Measurements from ENCODE around the gene ZDHHC22. TPM values are rescaled to one million over a fixed set of nuclear protein-coding genes. Genes with fewer than 3 reads are reported as not detected.

ZDHHC22 gene
- total and polyA plus RNA-seq, 12 donors: 0.06 to 1.2 (median 0.24) TPM; not detected in 7

DNA sequence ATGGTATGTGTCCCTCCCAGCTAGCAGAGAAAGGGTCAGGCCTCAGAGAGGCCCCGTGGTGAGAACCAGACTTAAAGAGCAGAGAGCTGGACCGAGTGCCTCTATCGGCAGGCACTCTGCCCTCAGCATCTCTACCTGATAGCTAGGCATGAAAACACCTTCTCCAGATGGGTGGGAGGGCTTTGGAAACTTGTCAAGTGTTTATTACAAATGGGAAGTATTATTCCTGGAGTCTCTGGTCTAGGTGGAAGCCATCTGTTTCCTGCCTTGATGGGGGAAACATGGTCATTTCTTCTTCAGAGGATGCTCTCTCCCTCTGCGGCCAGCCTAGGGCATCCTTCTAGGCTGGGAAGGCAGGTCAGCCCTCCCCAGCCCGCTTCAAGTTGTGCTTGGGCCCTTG lies 42.3 kb upstream of the ZDHHC22 start:
- Histone ChIP-seq H3K27ac (no peak overlapping the region), H3K27me3 (peaks cover 7% of the 10 kb centered on the region), H3K4me1 (replicated peaks in 1 of 2) (peaks cover 15 to 28% of the 10 kb centered on the region in 2 donors), H3K4me3 (no peak overlapping the region), H3K36me3 (replicated peaks in 1 of 2) (no peaks in the 10 kb centered on the region), H3K9me3 (replicated peaks in 1 of 3) (no peaks in the 10 kb centered on the region)
- no peak for TF ChIP-seq POLR2A (IDR thresholded peaks at IDR 0.05)
- TF ChIP-seq, protein P1, sequence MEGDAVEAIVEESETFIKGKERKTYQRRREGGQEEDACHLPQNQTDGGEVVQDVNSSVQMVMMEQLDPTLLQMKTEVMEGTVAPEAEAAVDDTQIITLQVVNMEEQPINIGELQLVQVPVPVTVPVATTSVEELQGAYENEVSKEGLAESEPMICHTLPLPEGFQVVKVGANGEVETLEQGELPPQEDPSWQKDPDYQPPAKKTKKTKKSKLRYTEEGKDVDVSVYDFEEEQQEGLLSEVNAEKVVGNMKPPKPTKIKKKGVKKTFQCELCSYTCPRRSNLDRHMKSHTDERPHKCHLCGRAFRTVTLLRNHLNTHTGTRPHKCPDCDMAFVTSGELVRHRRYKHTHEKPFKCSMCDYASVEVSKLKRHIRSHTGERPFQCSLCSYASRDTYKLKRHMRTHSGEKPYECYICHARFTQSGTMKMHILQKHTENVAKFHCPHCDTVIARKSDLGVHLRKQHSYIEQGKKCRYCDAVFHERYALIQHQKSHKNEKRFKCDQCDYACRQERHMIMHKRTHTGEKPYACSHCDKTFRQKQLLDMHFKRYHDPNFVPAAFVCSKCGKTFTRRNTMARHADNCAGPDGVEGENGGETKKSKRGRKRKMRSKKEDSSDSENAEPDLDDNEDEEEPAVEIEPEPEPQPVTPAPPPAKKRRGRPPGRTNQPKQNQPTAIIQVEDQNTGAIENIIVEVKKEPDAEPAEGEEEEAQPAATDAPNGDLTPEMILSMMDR (IDR thresholded peaks at IDR 0.05): no peak
- 52 to 77% (median 70%) methylated on average over 4 to 5 of the region's 5 CpGs for WGBS, 4 donors
- intact Hi-C loops (cut with DNase I): no loop called here
- no peak for DNase-seq

DNA sequence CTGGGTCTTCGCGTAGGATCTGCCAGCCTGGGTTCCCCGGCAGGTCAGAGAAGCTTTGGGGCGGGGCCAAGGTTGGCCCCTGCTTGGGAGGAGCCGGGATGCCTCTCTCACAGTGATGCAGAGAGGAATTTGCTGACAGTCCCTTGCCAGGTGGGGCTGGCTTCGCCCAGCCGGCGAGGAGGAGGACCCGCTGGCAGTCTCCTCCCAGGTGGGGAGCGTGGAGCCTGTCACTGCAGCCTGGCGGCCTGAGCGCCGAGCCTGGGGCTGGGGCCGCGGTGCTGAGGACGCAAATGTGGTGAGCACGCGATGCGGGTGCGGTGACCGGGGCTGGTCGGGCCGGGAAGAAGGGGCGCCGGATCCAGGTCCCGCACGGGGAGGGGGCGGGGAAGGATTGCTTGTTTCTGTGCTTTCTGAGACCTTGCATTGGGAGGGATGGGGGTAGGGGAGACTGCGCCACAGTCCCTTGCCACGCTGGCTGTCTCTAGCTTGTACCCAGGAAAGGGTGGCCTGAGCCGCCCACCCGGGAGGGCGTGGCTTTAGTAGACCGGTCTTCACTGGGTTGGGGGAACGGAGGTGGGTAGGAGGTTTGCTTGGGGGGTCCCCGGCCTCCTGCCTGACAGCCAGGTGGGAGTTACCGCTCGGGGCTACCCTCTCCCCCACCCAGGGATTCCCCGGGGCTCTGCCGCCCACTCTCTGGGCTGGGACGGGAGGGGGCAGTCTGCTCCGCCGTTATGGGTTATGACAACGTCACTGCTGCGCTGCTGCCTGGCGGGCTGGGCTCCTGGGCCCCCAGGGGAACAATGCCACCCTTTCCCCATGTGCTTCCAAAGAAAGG lies 40.2 kb upstream of the ZDHHC22 start, which contains the start of gene TMEM63C:
Gene TMEM63C (plus strand): TSS at position 196 of the 835 bp plus-strand sequence. CDS start 37,016 bp downstream, outside the sequence.
- no peaks in the 10 kb centered on the region for H3K36me3 ChIP-seq (replicated peaks in 1 of 2)
- peak within 1 kb of the TSS in 1 of 5 donors; percentile 17 for H3K27ac ChIP-seq
- H3K27me3 ChIP-seq: peaks cover 7% of the 10 kb centered on the region
- H3K9me3 ChIP-seq (replicated peaks in 1 of 3): no peaks in the 10 kb centered on the region
- H3K4me3 ChIP-seq: peak within 1 kb of the TSS in 2 of 4 donors; percentile 32 to 68
- intact Hi-C loops (cut with DNase I): no loop called here
- peak; percentile 63 to 89 (median 71) for DNase-seq
- peaks cover 8 to 17% of the 10 kb centered on the region in 2 donors for H3K4me1 ChIP-seq (replicated peaks in 1 of 2)
- peak; percentile 40 to 63 for TF ChIP-seq POLR2A (IDR thresholded peaks at IDR 0.05)
- TF ChIP-seq, protein P1 (IDR thresholded peaks at IDR 0.05): no peak
- whole genome bisulfite sequencing, 4 donors: 0 to 1% (median 1%) methylated on average over 4 to 46 of the region's 46 CpGs

DNA sequence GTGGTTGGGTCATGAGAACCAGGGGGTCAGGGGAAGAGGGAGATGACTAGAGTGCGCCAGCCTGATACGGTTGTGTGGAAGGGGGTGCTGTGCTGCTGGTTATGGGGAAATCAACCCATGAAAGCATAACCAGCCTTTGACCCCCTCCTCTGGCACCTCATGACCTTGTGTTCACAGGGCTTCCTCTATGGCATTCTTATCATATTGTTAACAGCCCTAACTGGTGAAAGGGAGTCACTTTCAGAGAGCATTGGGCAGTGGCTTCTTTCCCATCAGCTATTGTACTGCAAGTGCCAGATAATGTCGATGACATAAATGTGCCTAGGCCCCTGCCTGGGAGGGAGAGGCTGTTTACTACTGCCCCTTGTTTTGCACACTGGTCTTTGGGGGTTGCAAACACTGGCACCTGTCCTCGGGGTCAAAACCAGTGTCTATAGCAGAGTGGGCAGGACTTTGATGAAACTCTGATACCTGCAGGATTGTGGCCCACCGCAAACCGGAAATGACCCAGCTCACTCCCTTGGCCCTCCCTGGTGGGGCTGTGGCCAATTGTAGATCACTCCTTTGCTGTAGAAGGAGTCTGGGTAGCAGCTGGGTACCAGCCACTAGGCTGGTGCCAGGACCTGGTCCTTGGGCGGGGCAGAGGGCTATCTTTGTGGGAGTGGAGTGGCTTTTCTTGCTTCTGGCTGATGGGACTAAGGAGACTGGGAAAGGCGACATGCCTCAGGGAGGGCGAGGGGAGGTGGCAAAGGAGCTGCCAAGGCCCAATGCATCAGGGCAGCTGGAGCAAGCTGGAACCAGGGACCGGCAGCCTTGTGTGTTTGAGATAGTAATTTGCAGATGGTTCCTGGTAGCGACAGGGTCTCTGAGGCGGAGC lies 39.4 kb upstream of the ZDHHC22 start:
- H3K9me3 ChIP-seq (replicated peaks in 1 of 3): no peaks in the 10 kb centered on the region
- no peak for DNase-seq
- peaks cover 8 to 17% of the 10 kb centered on the region in 2 donors for H3K4me1 ChIP-seq (replicated peaks in 1 of 2)
- peak overlapping the region in 1 of 4 donors; percentile 68 for H3K4me3 ChIP-seq
- H3K27ac ChIP-seq: peak overlapping the region in 1 of 5 donors; percentile 17
- peaks cover 7% of the 10 kb centered on the region for H3K27me3 ChIP-seq
- no peaks in the 10 kb centered on the region for H3K36me3 ChIP-seq (replicated peaks in 1 of 2)
- TF ChIP-seq, protein P1 (IDR thresholded peaks at IDR 0.05): no peak
- 36 to 49% (median 42%) methylated on average over 7 to 12 of the region's 12 CpGs for WGBS, 4 donors
- intact Hi-C loops (cut with DNase I): no loop called here

DNA sequence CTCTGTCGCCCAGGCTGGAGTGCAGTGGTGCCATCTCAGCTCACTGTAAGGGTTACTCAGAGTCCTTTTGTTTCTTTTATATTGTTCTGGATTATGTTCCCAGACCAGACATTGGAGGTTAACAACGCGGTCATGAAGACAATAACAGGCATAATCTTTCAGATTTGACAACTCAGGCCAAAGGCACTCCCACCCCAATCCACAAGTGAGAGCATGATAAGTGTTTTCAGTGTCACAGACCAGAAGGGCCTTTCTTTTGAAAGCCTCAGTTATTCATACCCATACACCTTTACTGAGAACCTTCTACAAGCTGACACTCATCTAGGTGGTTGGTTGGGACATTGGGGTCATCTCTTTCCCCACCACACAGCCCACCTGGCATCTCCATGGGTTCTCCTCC lies 37.1 kb upstream of the ZDHHC22 start:
- no peaks in the 10 kb centered on the region for H3K9me3 ChIP-seq (replicated peaks in 1 of 3)
- H3K4me3 ChIP-seq: no peak overlapping the region
- H3K36me3 ChIP-seq (replicated peaks in 1 of 2): no peaks in the 10 kb centered on the region
- TF ChIP-seq, protein P1 (IDR thresholded peaks at IDR 0.05): no peak
- no peak for TF ChIP-seq POLR2A (IDR thresholded peaks at IDR 0.05)
- no peak for DNase-seq
- no peak overlapping the region for H3K27ac ChIP-seq
- peaks cover 8 to 11% of the 10 kb centered on the region in 2 donors for H3K4me1 ChIP-seq (replicated peaks in 1 of 2)
- peaks cover 7% of the 10 kb centered on the region for H3K27me3 ChIP-seq
- 54 to 57% (median 55%) methylated on average over 3 of the region's 3 CpGs for WGBS, 4 donors
- intact Hi-C loops (cut with DNase I): no loop called here

All from adrenal gland (tissue), 12 donors.